Right lobe of liver (tissue), 4 donors: ENCODE measurements around the gene KATNAL1.

Experiments used
- CTCF ChIP-seq, 4 donors: fragments of 200-600 bp in 3 of 4; fragments of 450-650 bp in 1 of 4; IDR thresholded peaks; one replicate each; pipeline versions ENCODE4 v1.5.1 to v1.8.0; 2016 to 2022; ENCODE audit warnings: antibody characterized with exemption in 4 of 4, mild to moderate bottlenecking in 2 of 4
- POLR2A ChIP-seq: fragments of 450-650 bp; IDR thresholded peaks from one replicate; pipeline ENCODE4 v1.6.1; 2017; ENCODE audit warnings: antibody characterized with exemption, mild to moderate bottlenecking
- donor health status: DM: no; HTN: no; CAD: no.
- donor health status: DM: no; HTN: no; CAD: no.
- donor health status: DM: no; HTN: yes; CAD: no.

GRCh38 chr13:30355839-30356238 is 48.5 kb upstream of the KATNAL1 start:
- TF ChIP-seq CTCF (IDR thresholded peaks at IDR 0.05) (no peak), POLR2A (no peak)
